ENCODE measurements around the gene EFCAB8. TPM values are rescaled to one million over a fixed set of nuclear protein-coding genes. Genes with fewer than 3 reads are reported as not detected.

EFCAB8 gene
- total and polyA plus RNA-seq, 4 donors = 0.08 to 0.83 (median 0.46) TPM

GRCh38 chr20:32959351-32960221 lies 100.9 kb downstream of the EFCAB8 start:
- Histone ChIP-seq H3K27me3 (ENCODE audit: control insufficient read depth in 3 of 3, insufficient read depth in 3 of 3, low read length in 2 of 3) (no peaks in the 10 kb centered on the region), H3K36me3 (ENCODE audit: control insufficient read depth in 4 of 4, insufficient read depth in 4 of 4, low read length in 4 of 4) (no peaks in the 10 kb centered on the region), H3K4me3 (no peak overlapping the region), H3K9me3 (ENCODE audit: control insufficient read depth in 4 of 4, insufficient read depth in 3 of 4, low read length in 3 of 4) (peaks cover 0 to 22% (median 8%) of the 10 kb centered on the region in 4 donors), H3K27ac (ENCODE audit: low read depth in 1 of 2, low read length in 1 of 2) (no peak overlapping the region), H3K9ac (ENCODE audit: insufficient read depth in 1 of 2, low read length in 2 of 2) (no peak overlapping the region), H3K4me1 (ENCODE audit: control insufficient read depth in 5 of 5, insufficient read depth in 5 of 5, low read length in 5 of 5) (no peaks in the 10 kb centered on the region)
- 88 to 91% methylated on average over 14 of the region's 14 CpGs for WGBS, 2 donors
- TF ChIP-seq, protein P1, sequence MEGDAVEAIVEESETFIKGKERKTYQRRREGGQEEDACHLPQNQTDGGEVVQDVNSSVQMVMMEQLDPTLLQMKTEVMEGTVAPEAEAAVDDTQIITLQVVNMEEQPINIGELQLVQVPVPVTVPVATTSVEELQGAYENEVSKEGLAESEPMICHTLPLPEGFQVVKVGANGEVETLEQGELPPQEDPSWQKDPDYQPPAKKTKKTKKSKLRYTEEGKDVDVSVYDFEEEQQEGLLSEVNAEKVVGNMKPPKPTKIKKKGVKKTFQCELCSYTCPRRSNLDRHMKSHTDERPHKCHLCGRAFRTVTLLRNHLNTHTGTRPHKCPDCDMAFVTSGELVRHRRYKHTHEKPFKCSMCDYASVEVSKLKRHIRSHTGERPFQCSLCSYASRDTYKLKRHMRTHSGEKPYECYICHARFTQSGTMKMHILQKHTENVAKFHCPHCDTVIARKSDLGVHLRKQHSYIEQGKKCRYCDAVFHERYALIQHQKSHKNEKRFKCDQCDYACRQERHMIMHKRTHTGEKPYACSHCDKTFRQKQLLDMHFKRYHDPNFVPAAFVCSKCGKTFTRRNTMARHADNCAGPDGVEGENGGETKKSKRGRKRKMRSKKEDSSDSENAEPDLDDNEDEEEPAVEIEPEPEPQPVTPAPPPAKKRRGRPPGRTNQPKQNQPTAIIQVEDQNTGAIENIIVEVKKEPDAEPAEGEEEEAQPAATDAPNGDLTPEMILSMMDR (IDR thresholded peaks at IDR 0.05; ENCODE audit: control extremely low read depth, extremely low read depth) = no peak
- DNase-seq = no peak
- no peak for ATAC-seq (ENCODE audit: insufficient read depth, low FRiP score)

- no peak for DNase-seq
- H3K9me3 ChIP-seq (ENCODE audit: control insufficient read depth in 4 of 4, insufficient read depth in 3 of 4, low read length in 3 of 4) = peaks cover 0 to 20% (median 6%) of the 10 kb centered on the region in 4 donors
- no peaks in the 10 kb centered on the region for H3K27me3 ChIP-seq (ENCODE audit: control insufficient read depth in 3 of 3, insufficient read depth in 3 of 3, low read length in 2 of 3)
Measured at GRCh38 chr20:32960222-32960518, 101.4 kb downstream of the EFCAB8 start.

DNA sequence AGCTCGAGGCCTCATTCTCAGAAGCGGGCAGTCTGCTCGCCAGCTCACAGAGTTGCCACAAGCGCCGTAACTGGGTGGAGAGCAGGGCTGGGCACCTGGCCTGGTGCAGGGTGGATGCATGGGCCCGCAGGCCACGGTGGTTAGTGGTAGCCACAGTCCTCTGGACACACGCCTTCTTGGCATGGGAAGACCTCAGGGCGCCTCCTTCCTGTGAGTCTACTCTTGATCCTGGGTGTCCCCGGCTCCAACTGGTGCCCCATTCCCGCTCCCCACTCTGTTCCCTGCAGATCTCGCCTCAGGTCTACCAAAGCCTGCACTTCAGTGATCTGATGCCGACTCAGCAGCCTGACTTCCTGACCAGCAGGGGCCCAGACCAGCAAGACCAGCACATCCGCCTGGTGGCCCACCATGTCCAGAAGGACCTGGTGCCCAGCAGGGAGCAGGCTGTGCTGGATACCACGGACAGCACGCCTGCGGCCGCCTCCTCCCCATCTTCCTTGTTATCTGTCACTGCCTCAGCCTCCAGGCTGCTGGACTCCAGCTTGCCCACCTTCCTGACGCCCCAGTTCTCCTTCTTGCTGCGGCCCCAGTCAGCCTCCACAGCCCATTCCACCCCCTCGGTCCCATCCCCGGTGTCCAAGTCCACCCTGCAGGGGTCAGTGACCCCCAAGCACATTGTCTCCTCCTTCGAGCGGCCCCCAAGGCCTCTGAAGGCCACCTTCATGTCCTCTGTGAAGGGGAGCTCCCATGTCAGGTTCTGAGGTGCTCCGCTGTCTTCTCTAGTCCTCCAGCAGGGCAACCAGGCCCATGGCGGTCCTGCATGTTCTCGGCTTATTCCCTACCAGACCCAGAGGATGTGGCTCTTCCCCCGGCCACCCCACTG lies 102.4 kb downstream of the EFCAB8 start:
- Histone ChIP-seq H3K27ac (ENCODE audit: low read depth in 1 of 2, low read length in 1 of 2) (no peak overlapping the region), H3K4me3 (no peak overlapping the region), H3K4me1 (ENCODE audit: control insufficient read depth in 5 of 5, insufficient read depth in 5 of 5, low read length in 5 of 5) (no peaks in the 10 kb centered on the region), H3K9me3 (ENCODE audit: control insufficient read depth in 4 of 4, insufficient read depth in 3 of 4, low read length in 3 of 4) (peaks cover 0 to 18% (median 4%) of the 10 kb centered on the region in 4 donors), H3K27me3 (ENCODE audit: control insufficient read depth in 3 of 3, insufficient read depth in 3 of 3, low read length in 2 of 3) (no peaks in the 10 kb centered on the region), H3K9ac (ENCODE audit: insufficient read depth in 1 of 2, low read length in 2 of 2) (no peak overlapping the region), H3K36me3 (ENCODE audit: control insufficient read depth in 4 of 4, insufficient read depth in 4 of 4, low read length in 4 of 4) (no peaks in the 10 kb centered on the region)
- TF ChIP-seq, protein P1 (IDR thresholded peaks at IDR 0.05; ENCODE audit: control extremely low read depth, extremely low read depth) = no peak
- ATAC-seq (ENCODE audit: insufficient read depth, low FRiP score) (no peak), DNase-seq (no peak)
- 85 to 91% methylated on average over 27 to 28 of the region's 28 CpGs for WGBS, 2 donors

More at GRCh38 chr20:32960222-32960518, 101.4 kb downstream of the EFCAB8 start:
- Histone ChIP-seq H3K36me3 (ENCODE audit: control insufficient read depth in 4 of 4, insufficient read depth in 4 of 4, low read length in 4 of 4) (no peaks in the 10 kb centered on the region), H3K27ac (ENCODE audit: low read depth in 1 of 2, low read length in 1 of 2) (no peak overlapping the region), H3K4me1 (ENCODE audit: control insufficient read depth in 5 of 5, insufficient read depth in 5 of 5, low read length in 5 of 5) (no peaks in the 10 kb centered on the region), H3K4me3 (no peak overlapping the region), H3K9ac (ENCODE audit: insufficient read depth in 1 of 2, low read length in 2 of 2) (no peak overlapping the region)
- no peak for ATAC-seq (ENCODE audit: insufficient read depth, low FRiP score)
- TF ChIP-seq, protein P1 (IDR thresholded peaks at IDR 0.05; ENCODE audit: control extremely low read depth, extremely low read depth) = no peak
